HCT116 (cell line): ENCODE results near the gene DGKE. TPM values are rescaled to one million over a fixed set of nuclear protein-coding genes. Genes with fewer than 3 reads are reported as not detected.
A peak's percentile ranks its signal among the peaks of the same experiment; 100 is the strongest.

ENCODE experiments used
- ATAC-seq: fragments of 200-7000 bp; cut with Tn5 transposase; 2 replicates; pipeline ENCODE4 v1.9.1; 2020; ENCODE audit warnings: mild to moderate bottlenecking, moderate library complexity
- BruUV-seq: library from RNA; stranded (reverse); fragments of 400-500 nt; replicated peaks from 2 replicates; lab custom pipeline; 2021; lab: Mats Ljungman, UMichigan
- CTCF ChIA-PET: fragments of 300-600 bp; sonication (Branson Sonifier 250); formaldehyde crosslinking; loops from one replicate; lab custom pipeline; 2021; ENCODE audit warnings: antibody characterized with exemption; lab: Charles Lee
- POLR2A ChIA-PET: fragments of 300-600, 350-600 bp; sonication (Branson Sonifier 250); formaldehyde crosslinking; loops from one replicate; lab custom pipeline; 2021; ENCODE audit warnings: antibody characterized with exemption; lab: Charles Lee
- RAD21 ChIA-PET, 2 experiments: fragments of 300-600 bp; sonication (Branson Sonifier 250); formaldehyde crosslinking; loops; one replicate each; lab custom pipeline; 2023; ENCODE audit warnings: low total read pairs in 2 of 2; ENCODE audit not compliant: uncharacterized antibody in 2 of 2, unreplicated experiment in 2 of 2, low non-redundant PET in 1 of 2; lab: Charles Lee
- DNase-seq: peaks from one replicate; pipeline ENCODE4 v3.0.0-alpha.2; 2010; ENCODE audit warnings: low read depth, low spot score
- H2AFZ ChIP-seq: fragments of 200-600 bp; shearing (Covaris generic), sonication (generic); 2 replicates; pipeline ENCODE4 v1.6.1; 2017; ENCODE audit warnings: low read depth, mixed run types, mixed read lengths, antibody characterized with exemption, low read length; ENCODE audit not compliant: poor library complexity, severe bottlenecking
- H3K27ac ChIP-seq: 2 replicates; pipeline ENCODE4 v1.5.1; 2012; ENCODE audit warnings: low read depth, low read length
- H3K27me3 ChIP-seq: fragments of 200-600 bp; sonication (generic); 2 replicates; pipeline ENCODE4 v1.6.1; 2016; ENCODE audit warnings: mixed run types, low read length, mixed read lengths; ENCODE audit not compliant: insufficient read depth
- H3K36me3 ChIP-seq, 2 experiments: fragments of 200-500 bp in 1 of 2; fragments of 200-600 bp in 1 of 2; sonication (Bioruptor generic) in 1 of 2; sonication (generic) in 1 of 2; 2 replicates each; pipeline versions ENCODE4 v1.5.1 to v1.6.1; 2014 to 2016; ENCODE audit warnings: low read length in 2 of 2, inconsistent platforms in 1 of 2, mixed read lengths in 1 of 2, mixed run types in 1 of 2; ENCODE audit not compliant: insufficient read depth in 2 of 2, control insufficient read depth in 1 of 2
- H3K4me1 ChIP-seq, 2 experiments: fragments of 200-600 bp in 1 of 2; sonication (generic) in 1 of 2; 2 replicates each; pipeline versions ENCODE4 v1.5.1 to v1.6.1; 2012 to 2017; ENCODE audit warnings: low read length in 2 of 2, inconsistent platforms in 1 of 2, mild to moderate bottlenecking in 1 of 2, mixed read lengths in 1 of 2, mixed run types in 1 of 2, moderate library complexity in 1 of 2; ENCODE audit not compliant: insufficient read depth in 2 of 2, control insufficient read depth in 1 of 2
- H3K4me2 ChIP-seq: fragments of 200-600 bp; sonication (generic); 2 replicates; pipeline ENCODE4 v1.6.1; 2017; ENCODE audit warnings: mixed run types, low read length, mixed read lengths
- H3K4me3 ChIP-seq, 2 experiments: fragments of 200-600 bp in 1 of 2; sonication (generic) in 1 of 2; replicated peaks in 1 of 2; 2 replicates each; pipeline ENCODE4 v1.5.1; 2011 to 2016; ENCODE audit warnings: low read length in 2 of 2, control low read depth in 1 of 2, low read depth in 1 of 2, mild to moderate bottlenecking in 1 of 2, mixed read lengths in 1 of 2, mixed run types in 1 of 2
- H3K79me2 ChIP-seq: fragments of 200-600 bp; sonication (generic); 2 replicates; pipeline ENCODE4 v1.6.1; 2017; ENCODE audit warnings: mild to moderate bottlenecking, mixed run types, low read length, moderate library complexity, mixed read lengths; ENCODE audit not compliant: insufficient read depth
- H3K9ac ChIP-seq: fragments of 200-600 bp; sonication (generic); 2 replicates; pipeline ENCODE4 v1.6.1; 2016; ENCODE audit warnings: low read length, mixed read lengths
- H3K9me2 ChIP-seq: fragments of 200-600 bp; sonication (generic), shearing (Covaris generic); 2 replicates; pipeline ENCODE4 v1.6.1; 2017; ENCODE audit warnings: mixed run types, mild to moderate bottlenecking, moderate library complexity; ENCODE audit not compliant: insufficient read depth
- H3K9me3 ChIP-seq, 2 experiments: fragments of 200-500 bp in 1 of 2; fragments of 200-600 bp in 1 of 2; sonication (Bioruptor generic) in 1 of 2; sonication (generic) in 1 of 2; 2 replicates each; pipeline ENCODE4 v1.6.1; 2014 to 2017; ENCODE audit warnings: low read length in 2 of 2, mixed read lengths in 2 of 2, inconsistent platforms in 1 of 2, low read depth in 1 of 2, mild to moderate bottlenecking in 1 of 2, mixed run types in 1 of 2, moderate library complexity in 1 of 2; ENCODE audit not compliant: control insufficient read depth in 1 of 2, insufficient read depth in 1 of 2
- H4K20me1 ChIP-seq: fragments of 200-600 bp; sonication (generic), shearing (Covaris generic); 2 replicates; pipeline ENCODE4 v1.6.1; 2017; ENCODE audit warnings: mixed run types, mild to moderate bottlenecking, moderate library complexity; ENCODE audit not compliant: insufficient read depth
- ELF1 ChIP-seq: IDR thresholded peaks from 2 replicates; pipeline ENCODE4 v1.6.1; 2012; ENCODE audit warnings: low read depth, borderline replicate concordance
- EZH2 ChIP-seq: fragments of 200-600 bp; sonication (generic); IDR thresholded peaks from 2 replicates; pipeline ENCODE4 v1.6.1; 2017; ENCODE audit warnings: antibody characterized with exemption, mixed run types
- EZH2phosphoT487 ChIP-seq: fragments of 200-600 bp; IDR thresholded peaks from 2 replicates; pipeline ENCODE4 v1.6.1; 2018; ENCODE audit warnings: antibody characterized with exemption, borderline replicate concordance
- JUND ChIP-seq: IDR thresholded peaks from 2 replicates; pipeline ENCODE4 v1.6.1; 2012
- RAD21 ChIP-seq: IDR thresholded peaks from 2 replicates; pipeline ENCODE4 v1.6.1; 2012; ENCODE audit warnings: low read depth, mild to moderate bottlenecking
- SP1 ChIP-seq: IDR thresholded peaks from 2 replicates; pipeline ENCODE4 v1.6.1; 2012; ENCODE audit warnings: low read depth
- SRF ChIP-seq: IDR thresholded peaks from 2 replicates; pipeline ENCODE4 v1.6.1; 2012; ENCODE audit warnings: low read depth
- TCF7L2 ChIP-seq: IDR thresholded peaks from 2 replicates; pipeline ENCODE4 v1.7.0; 2011; ENCODE audit warnings: borderline replicate concordance, inconsistent platforms; ENCODE audit not compliant: insufficient read depth, insufficient read length; ENCODE audit errors: extremely low read depth
- YY1 ChIP-seq: IDR thresholded peaks from 2 replicates; pipeline ENCODE4 v1.6.1; 2011; ENCODE audit warnings: low read length, low read depth, moderate library complexity, mild to moderate bottlenecking; ENCODE audit not compliant: insufficient replicate concordance; ENCODE audit errors: extremely low read depth
- ZFX ChIP-seq: fragments of 450-650 bp; IDR thresholded peaks from 2 replicates; pipeline ENCODE4 v1.6.1; 2017
- ZNF274 ChIP-seq: fragments of 200-500 bp; sonication (Bioruptor generic); IDR thresholded peaks from 2 replicates; pipeline ENCODE4 v1.6.1; 2014; ENCODE audit warnings: mild to moderate bottlenecking, low read depth, low read length, inconsistent platforms
- intact Hi-C: fragments of 100-400 bp; cut with micrococcal nuclease; formaldehyde crosslinking; loops from 2 replicates; pipeline ENCODE4 v1.10.0; 2022
- total RNA-seq: library from RNA; stranded (reverse); gene quantifications from one replicate; pipeline ENCODE4 v1.2.1, GENCODE V29; 2021; ENCODE audit not compliant: unreplicated experiment
- TF ChIP-seq, protein P1 (sequence below), 3 experiments: fragments of 200-600 bp in 1 of 3; sonication (generic) in 1 of 3; IDR thresholded peaks in 2 of 3; conservative IDR thresholded peaks in 1 of 3; 2 replicates each; pipeline ENCODE4 v1.5.1; 2012 to 2017; ENCODE audit warnings: low read depth in 2 of 3, low read length in 2 of 3, antibody characterized with exemption in 1 of 3, borderline replicate concordance in 1 of 3, control low read depth in 1 of 3, mild to moderate bottlenecking in 1 of 3, mixed read lengths in 1 of 3, mixed run types in 1 of 3, moderate library complexity in 1 of 3; ENCODE audit not compliant: insufficient read depth in 1 of 3
- TF ChIP-seq, protein P2 (sequence below): IDR thresholded peaks from 2 replicates; pipeline ENCODE4 v1.6.1; 2012

Gene DGKE
- total RNA-seq, 1 experiment from 2014 or later, result 5.2 TPM

DNA sequence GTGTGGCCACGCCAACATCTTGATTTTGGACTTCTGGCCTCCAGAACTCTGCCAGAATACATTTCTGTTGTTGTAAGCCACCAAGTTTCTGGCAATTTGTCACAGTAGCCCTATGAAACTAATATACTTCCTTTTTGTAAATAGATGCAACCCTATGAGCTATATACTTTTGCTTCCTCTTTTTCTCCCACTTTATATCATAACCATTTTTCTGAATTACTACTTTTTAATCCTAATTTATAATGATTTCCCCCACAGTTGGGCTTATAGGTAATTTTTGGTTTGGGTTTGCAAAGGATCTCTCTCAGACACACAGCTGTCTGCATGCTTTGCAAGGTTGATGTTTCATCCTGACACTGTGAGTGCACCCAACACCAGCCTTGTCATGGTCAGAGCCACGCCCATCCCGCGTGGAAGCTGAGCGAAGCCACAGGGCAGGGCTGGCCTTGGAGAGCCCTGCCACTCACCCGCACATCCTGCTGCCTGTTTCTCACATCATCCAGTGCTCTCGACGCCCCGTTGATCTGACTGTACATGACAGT lies 74.1 kb downstream of the DGKE start:
- H3K4me2 ChIP-seq, result no peak overlapping the region
- H3K4me1 ChIP-seq, result peaks cover 9 to 32% of the 10 kb centered on the region in 2 experiments
- intact Hi-C loops, result no loop called here
- peaks cover 84% of the 10 kb centered on the region for H3K79me2 ChIP-seq
- ATAC-seq (peak; percentile 33; the same call in 1 of the 2 replicates), DNase-seq (no peak)
- H3K27me3 ChIP-seq, result no peaks in the 10 kb centered on the region
- H3K27ac ChIP-seq, result no peak overlapping the region
- H3K9ac ChIP-seq, result no peak overlapping the region
- no peak overlapping the region for H2AFZ ChIP-seq
- TF ChIP-seq, protein P1, sequence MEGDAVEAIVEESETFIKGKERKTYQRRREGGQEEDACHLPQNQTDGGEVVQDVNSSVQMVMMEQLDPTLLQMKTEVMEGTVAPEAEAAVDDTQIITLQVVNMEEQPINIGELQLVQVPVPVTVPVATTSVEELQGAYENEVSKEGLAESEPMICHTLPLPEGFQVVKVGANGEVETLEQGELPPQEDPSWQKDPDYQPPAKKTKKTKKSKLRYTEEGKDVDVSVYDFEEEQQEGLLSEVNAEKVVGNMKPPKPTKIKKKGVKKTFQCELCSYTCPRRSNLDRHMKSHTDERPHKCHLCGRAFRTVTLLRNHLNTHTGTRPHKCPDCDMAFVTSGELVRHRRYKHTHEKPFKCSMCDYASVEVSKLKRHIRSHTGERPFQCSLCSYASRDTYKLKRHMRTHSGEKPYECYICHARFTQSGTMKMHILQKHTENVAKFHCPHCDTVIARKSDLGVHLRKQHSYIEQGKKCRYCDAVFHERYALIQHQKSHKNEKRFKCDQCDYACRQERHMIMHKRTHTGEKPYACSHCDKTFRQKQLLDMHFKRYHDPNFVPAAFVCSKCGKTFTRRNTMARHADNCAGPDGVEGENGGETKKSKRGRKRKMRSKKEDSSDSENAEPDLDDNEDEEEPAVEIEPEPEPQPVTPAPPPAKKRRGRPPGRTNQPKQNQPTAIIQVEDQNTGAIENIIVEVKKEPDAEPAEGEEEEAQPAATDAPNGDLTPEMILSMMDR (IDR thresholded peaks at IDR 0.05 in 2 of 3, conservative IDR thresholded peaks at IDR 0.05 in 1 of 3; ENCODE audit: borderline replicate concordance in 1 of 3, insufficient read depth in 1 of 3, low read depth in 2 of 3, low read length in 2 of 3), result no peak
- no peak for TF ChIP-seq JUND
- TF ChIP-seq, protein P2, sequence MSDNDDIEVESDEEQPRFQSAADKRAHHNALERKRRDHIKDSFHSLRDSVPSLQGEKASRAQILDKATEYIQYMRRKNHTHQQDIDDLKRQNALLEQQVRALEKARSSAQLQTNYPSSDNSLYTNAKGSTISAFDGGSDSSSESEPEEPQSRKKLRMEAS, result peak; percentile 36; the same call in 1 of the 2 replicates
- H3K9me3 ChIP-seq, result no peaks in the 10 kb centered on the region
- no peaks in the 10 kb centered on the region for H4K20me1 ChIP-seq
- ChIA-PET RAD21 (no interaction called here), POLR2A (no interaction called here), CTCF (no interaction called here)
- no peak overlapping the region for H3K4me3 ChIP-seq
- no TSS peak for BruUV-seq
- H3K36me3 ChIP-seq, result peaks cover 42 to 54% of the 10 kb centered on the region in 2 experiments
- no peaks in the 10 kb centered on the region for H3K9me2 ChIP-seq

DNA sequence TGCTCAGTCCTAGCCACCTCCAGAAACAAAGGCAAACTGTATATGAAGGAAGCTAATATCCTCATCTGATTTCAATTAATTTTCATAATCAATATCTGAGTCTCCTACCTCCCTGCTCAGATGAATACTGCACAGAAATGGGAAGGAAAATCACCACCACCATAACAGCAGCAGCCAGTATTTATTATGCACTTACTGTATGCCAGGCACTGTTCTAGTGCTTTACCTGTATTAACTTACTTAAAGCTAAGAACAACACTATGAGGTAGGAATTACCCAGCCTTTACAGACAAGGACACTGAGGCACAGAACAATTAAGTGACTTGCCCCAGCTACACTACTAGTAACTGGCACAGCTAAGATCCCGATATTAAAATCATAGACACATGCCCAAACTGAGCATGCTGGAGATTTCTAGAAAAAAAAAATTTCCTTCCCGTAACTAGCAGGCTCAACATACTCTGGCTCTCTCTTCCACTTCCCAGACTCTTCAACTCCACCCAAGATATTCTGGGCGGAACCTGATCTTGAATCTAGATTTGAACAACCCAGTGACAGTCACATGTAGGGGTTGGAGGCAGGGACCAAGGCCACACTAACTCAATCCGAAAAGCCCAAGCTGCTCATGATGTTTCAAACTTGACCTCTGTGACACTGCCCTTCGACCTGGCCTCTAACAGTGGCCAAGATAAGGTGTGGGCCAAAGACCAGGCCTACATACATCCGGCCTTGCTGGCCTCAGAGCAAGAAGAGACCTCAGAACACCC lies 76.0 kb downstream of the DGKE start:
- Histone ChIP-seq H3K79me2 (peaks cover 85% of the 10 kb centered on the region), H3K27me3 (no peaks in the 10 kb centered on the region), H2AFZ (no peak overlapping the region), H3K9me2 (no peaks in the 10 kb centered on the region), H3K4me1 (peaks cover 11 to 26% of the 10 kb centered on the region in 2 experiments), H3K27ac (no peak overlapping the region), H3K9ac (no peak overlapping the region), H3K4me2 (no peak overlapping the region), H3K36me3 (peaks cover 25 to 38% of the 10 kb centered on the region in 2 experiments), H4K20me1 (no peaks in the 10 kb centered on the region), H3K4me3 (no peak overlapping the region), H3K9me3 (no peaks in the 10 kb centered on the region)
- ChIA-PET POLR2A (interaction anchor here (1.3 to 2.0 kb wide), 2 partner anchors 11 to 72 kb away, joined by 3 to 9 read pairs; no protein-coding TSS in a partner anchor), CTCF (no interaction called here), RAD21 (no interaction called here)
- BruUV-seq, result no TSS peak
- intact Hi-C loops, result no loop called here
- no peak for DNase-seq
- no peak for ATAC-seq
- TF ChIP-seq SP1 (no peak), YY1 (no peak), RAD21 (no peak), TCF7L2 (no peak), SRF (no peak), JUND (no peak), ZFX (no peak), EZH2phosphoT487 (no peak), ZNF274 (no peak), EZH2 (no peak), ELF1 (no peak)
- TF ChIP-seq, protein P1 (IDR thresholded peaks at IDR 0.05 in 2 of 3, conservative IDR thresholded peaks at IDR 0.05 in 1 of 3; ENCODE audit: borderline replicate concordance in 1 of 3, insufficient read depth in 1 of 3, low read depth in 2 of 3, low read length in 2 of 3), result no peak
- TF ChIP-seq, protein P2, result no peak
